Measurements from ENCODE around the gene PNRC2. TPM values are rescaled to one million over a fixed set of nuclear protein-coding genes. Genes with fewer than 3 reads are reported as not detected.

The PNRC2 gene
- total RNA-seq, 1 experiment from 2014 or later = 166 TPM

- no peaks in the 10 kb centered on the region for H3K36me3 Mint-ChIP-seq
- H3K9me3 Mint-ChIP-seq = no peaks in the 10 kb centered on the region
- ChIA-PET POLR2A (no interaction called here), CTCF (interaction anchor here (3.5 kb wide), 1 partner anchor 106 kb away, joined by 98 read pairs; no protein-coding TSS in a partner anchor)
- TF ChIP-seq, protein P1, sequence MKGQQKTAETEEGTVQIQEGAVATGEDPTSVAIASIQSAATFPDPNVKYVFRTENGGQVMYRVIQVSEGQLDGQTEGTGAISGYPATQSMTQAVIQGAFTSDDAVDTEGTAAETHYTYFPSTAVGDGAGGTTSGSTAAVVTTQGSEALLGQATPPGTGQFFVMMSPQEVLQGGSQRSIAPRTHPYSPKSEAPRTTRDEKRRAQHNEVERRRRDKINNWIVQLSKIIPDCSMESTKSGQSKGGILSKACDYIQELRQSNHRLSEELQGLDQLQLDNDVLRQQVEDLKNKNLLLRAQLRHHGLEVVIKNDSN (CRISPR knock-in tag; IDR thresholded peaks at IDR 0.05) = no peak
- no peak for TF ChIP-seq HMGXB4 (CRISPR knock-in tag; IDR thresholded peaks at IDR 0.05)
- no peak for TF ChIP-seq CBFB (CRISPR knock-in tag; IDR thresholded peaks at IDR 0.05; ENCODE audit: low read depth)
- TF ChIP-seq ZNF121 (CRISPR knock-in tag; IDR thresholded peaks at IDR 0.05) = no peak
- TF ChIP-seq FOXJ3 (CRISPR knock-in tag; IDR thresholded peaks at IDR 0.05; ENCODE audit: borderline replicate concordance) = no peak
- TF ChIP-seq ZSCAN18 (CRISPR knock-in tag; IDR thresholded peaks at IDR 0.05) = no peak
- H3K27me3 Mint-ChIP-seq (ENCODE audit: low read depth) = peaks cover 6% of the 10 kb centered on the region; the same call in 1 of the 2 replicates
- ATAC-seq (no peak), DNase-seq (ENCODE audit: low spot score) (no peak)
- H3K4me3 Mint-ChIP-seq = no peak overlapping the region
- H3K4me1 Mint-ChIP-seq = peaks cover 10% of the 10 kb centered on the region
- no peak overlapping the region for H3K27ac Mint-ChIP-seq
Observed at GRCh38 chr1:23914921-23915320, 44.7 kb upstream of the PNRC2 start.

DNA sequence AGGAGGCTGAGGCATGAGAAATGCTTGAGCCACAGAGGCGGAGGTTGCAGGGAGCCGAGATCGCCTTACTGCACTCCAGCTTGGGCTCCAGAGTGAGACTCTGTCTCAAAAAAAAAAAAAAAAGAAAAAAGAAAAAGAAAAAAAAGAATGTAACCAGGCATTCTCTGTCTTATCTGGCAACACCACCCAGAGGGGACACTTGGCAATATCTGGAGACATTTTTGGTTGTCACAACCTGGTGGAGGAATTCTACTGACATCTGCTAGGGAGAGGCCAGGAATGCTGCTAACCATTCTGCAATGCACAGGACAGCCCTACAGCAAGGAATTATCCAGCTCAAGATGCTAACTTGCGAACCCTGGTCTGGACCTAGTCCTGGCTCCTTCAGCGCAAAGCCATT lies 44.2 kb upstream of the PNRC2 start:
- no peak for ATAC-seq
- TF ChIP-seq, protein P2, sequence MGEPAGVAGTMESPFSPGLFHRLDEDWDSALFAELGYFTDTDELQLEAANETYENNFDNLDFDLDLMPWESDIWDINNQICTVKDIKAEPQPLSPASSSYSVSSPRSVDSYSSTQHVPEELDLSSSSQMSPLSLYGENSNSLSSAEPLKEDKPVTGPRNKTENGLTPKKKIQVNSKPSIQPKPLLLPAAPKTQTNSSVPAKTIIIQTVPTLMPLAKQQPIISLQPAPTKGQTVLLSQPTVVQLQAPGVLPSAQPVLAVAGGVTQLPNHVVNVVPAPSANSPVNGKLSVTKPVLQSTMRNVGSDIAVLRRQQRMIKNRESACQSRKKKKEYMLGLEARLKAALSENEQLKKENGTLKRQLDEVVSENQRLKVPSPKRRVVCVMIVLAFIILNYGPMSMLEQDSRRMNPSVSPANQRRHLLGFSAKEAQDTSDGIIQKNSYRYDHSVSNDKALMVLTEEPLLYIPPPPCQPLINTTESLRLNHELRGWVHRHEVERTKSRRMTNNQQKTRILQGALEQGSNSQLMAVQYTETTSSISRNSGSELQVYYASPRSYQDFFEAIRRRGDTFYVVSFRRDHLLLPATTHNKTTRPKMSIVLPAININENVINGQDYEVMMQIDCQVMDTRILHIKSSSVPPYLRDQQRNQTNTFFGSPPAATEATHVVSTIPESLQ (CRISPR knock-in tag; IDR thresholded peaks at IDR 0.05) = no peak
- TF ChIP-seq ZNF219 (CRISPR knock-in tag; IDR thresholded peaks at IDR 0.05; ENCODE audit: borderline replicate concordance) = no peak
- TF ChIP-seq ZNF512 (CRISPR knock-in tag; IDR thresholded peaks at IDR 0.05; ENCODE audit: borderline replicate concordance) = no peak
- TF ChIP-seq ZNF423 (CRISPR knock-in tag; IDR thresholded peaks at IDR 0.05) = no peak
- TF ChIP-seq EMX1 (CRISPR knock-in tag; IDR thresholded peaks at IDR 0.05) = no peak
- TF ChIP-seq, protein P3, sequence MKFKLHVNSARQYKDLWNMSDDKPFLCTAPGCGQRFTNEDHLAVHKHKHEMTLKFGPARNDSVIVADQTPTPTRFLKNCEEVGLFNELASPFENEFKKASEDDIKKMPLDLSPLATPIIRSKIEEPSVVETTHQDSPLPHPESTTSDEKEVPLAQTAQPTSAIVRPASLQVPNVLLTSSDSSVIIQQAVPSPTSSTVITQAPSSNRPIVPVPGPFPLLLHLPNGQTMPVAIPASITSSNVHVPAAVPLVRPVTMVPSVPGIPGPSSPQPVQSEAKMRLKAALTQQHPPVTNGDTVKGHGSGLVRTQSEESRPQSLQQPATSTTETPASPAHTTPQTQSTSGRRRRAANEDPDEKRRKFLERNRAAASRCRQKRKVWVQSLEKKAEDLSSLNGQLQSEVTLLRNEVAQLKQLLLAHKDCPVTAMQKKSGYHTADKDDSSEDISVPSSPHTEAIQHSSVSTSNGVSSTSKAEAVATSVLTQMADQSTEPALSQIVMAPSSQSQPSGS (CRISPR knock-in tag; IDR thresholded peaks at IDR 0.05; ENCODE audit: borderline replicate concordance, low read depth) = no peak
- no peak for TF ChIP-seq JAZF1 (CRISPR knock-in tag; IDR thresholded peaks at IDR 0.05)
- no peak for TF ChIP-seq CTCF (IDR thresholded peaks at IDR 0.05)
- TF ChIP-seq, protein P1 (CRISPR knock-in tag; IDR thresholded peaks at IDR 0.05) = no peak
- TF ChIP-seq JUN (CRISPR knock-in tag; IDR thresholded peaks at IDR 0.05) = no peak
- no peak overlapping the region for H3K27ac Mint-ChIP-seq
- ChIA-PET POLR2A (no interaction called here), CTCF (interaction anchor here (1.6 to 3.5 kb wide), 3 partner anchors 19 to 106 kb away, joined by 4 to 98 read pairs (median 5); no protein-coding TSS in a partner anchor)
- no peak for DNase-seq (ENCODE audit: low spot score)
- no peaks in the 10 kb centered on the region for H3K36me3 Mint-ChIP-seq
- H3K27me3 Mint-ChIP-seq (ENCODE audit: low read depth) = peaks cover 6% of the 10 kb centered on the region; the same call in 1 of the 2 replicates
- H3K4me1 Mint-ChIP-seq = peaks cover 10% of the 10 kb centered on the region
- no peaks in the 10 kb centered on the region for H3K9me3 Mint-ChIP-seq
- no peak overlapping the region for H3K4me3 Mint-ChIP-seq
